HS-5 (cell line): Measurements from ENCODE around the gene WDR55.
"Not testable (repeated sequence)": the region's sequence is repeated elsewhere in the genome, so short reads cannot be mapped to it uniquely, and the experiment has no call there.

ENCODE experiments used
- DNase-seq: peaks from one replicate; pipeline ENCODE4 v3.0.0-alpha.2; 2012; ENCODE audit warnings: low read depth

WDR55 gene

GRCh38 chr5:140664359-140665119 is at the start of gene WDR55:
Gene WDR55, plus strand, starts transcription at chr5:140664904. Its CDS starts 9 bp downstream, at chr5:140664913.
- peak; percentile 78 for DNase-seq

- DNase-seq, result no peak
Measured at GRCh38 chr5:140622301-140622700, 42.4 kb upstream of the WDR55 start.

GRCh38 chr5:140623061-140623460 is 41.6 kb upstream of the WDR55 start:
- not testable (repeated sequence) for DNase-seq

- DNase-seq, result not testable (repeated sequence)
Measured at GRCh38 chr5:140624886-140625285, 39.8 kb upstream of the WDR55 start.

- no peak for DNase-seq
Measured at GRCh38 chr5:140627972-140628371, 36.7 kb upstream of the WDR55 start.

GRCh38 chr5:140628711-140629110 is 36.0 kb upstream of the WDR55 start:
- no peak for DNase-seq

- no peak for DNase-seq
Measured at GRCh38 chr5:140630292-140631035, 34.2 kb upstream of the WDR55 start.

- no peak for DNase-seq
Measured at GRCh38 chr5:140631036-140631417, 33.7 kb upstream of the WDR55 start.

GRCh38 chr5:140631831-140632365 is 32.8 kb upstream of the WDR55 start:
- no peak for DNase-seq

- DNase-seq, result no peak
Measured at GRCh38 chr5:140632366-140633020, 32.2 kb upstream of the WDR55 start.

- no peak for DNase-seq
Measured at GRCh38 chr5:140633021-140633471, 31.7 kb upstream of the WDR55 start, which contains the start of gene CD14. Gene CD14, minus strand, starts transcription at chr5:140633175. Its CDS starts 104 bp downstream, at chr5:140633071.

- no peak for DNase-seq
Measured at GRCh38 chr5:140633501-140633900, 31.2 kb upstream of the WDR55 start.

- no peak for DNase-seq
Measured at GRCh38 chr5:140634103-140634502, 30.6 kb upstream of the WDR55 start.

GRCh38 chr5:140635291-140636257 is 29.1 kb upstream of the WDR55 start:
- DNase-seq, result no peak

GRCh38 chr5:140637371-140638100 is 27.2 kb upstream of the WDR55 start:
- DNase-seq, result no peak

- not testable (repeated sequence) for DNase-seq
Measured at GRCh38 chr5:140638898-140639147, 25.9 kb upstream of the WDR55 start.

- peak; percentile 59 for DNase-seq
Measured at GRCh38 chr5:140639148-140639981, 25.3 kb upstream of the WDR55 start, which contains the start of gene TMCO6. Gene TMCO6, plus strand, starts transcription at chr5:140639451. Its CDS starts 77 bp downstream, at chr5:140639528.

GRCh38 chr5:140641716-140642115 is 23.0 kb upstream of the WDR55 start:
- DNase-seq, result no peak

- DNase-seq, result no peak
Measured at GRCh38 chr5:140642718-140643117, 22.0 kb upstream of the WDR55 start.

GRCh38 chr5:140647042-140647419 is 17.7 kb upstream of the WDR55 start:
- no peak for DNase-seq
